ENCODE results near the gene ZNF574.

Gene ZNF574

GRCh38 chr19:42068361-42068755, 7.6 kb upstream of the ZNF574 start:
- no peak overlapping the region for H3K4me3 ChIP-seq (ENCODE audit: low read length)
- TF ChIP-seq ZNF274 (IDR thresholded peaks at IDR 0.05; ENCODE audit: low read depth, low read length), result no peak

- no peak overlapping the region for H3K4me3 ChIP-seq (ENCODE audit: low read length)
- TF ChIP-seq ZNF274 (IDR thresholded peaks at IDR 0.05; ENCODE audit: low read depth, low read length), result no peak
Measured at GRCh38 chr19:42068756-42069571, 7.0 kb upstream of the ZNF574 start.

- no peak within 1 kb of the TSS for H3K4me3 ChIP-seq (ENCODE audit: low read length)
- TF ChIP-seq ZNF274 (IDR thresholded peaks at IDR 0.05; ENCODE audit: low read depth, low read length), result no peak
Measured at GRCh38 chr19:42069619-42070351, 6.2 kb upstream of the ZNF574 start, which contains the start of gene GRIK5. Gene GRIK5 (minus strand): TSS chr19:42070206. CDS start chr19:42065770, 4,436 bp downstream.

- no peak overlapping the region for H3K4me3 ChIP-seq (ENCODE audit: low read length)
- TF ChIP-seq ZNF274 (IDR thresholded peaks at IDR 0.05; ENCODE audit: low read depth, low read length), result no peak
Measured at GRCh38 chr19:42071247-42071646, 4.7 kb upstream of the ZNF574 start.

DNA sequence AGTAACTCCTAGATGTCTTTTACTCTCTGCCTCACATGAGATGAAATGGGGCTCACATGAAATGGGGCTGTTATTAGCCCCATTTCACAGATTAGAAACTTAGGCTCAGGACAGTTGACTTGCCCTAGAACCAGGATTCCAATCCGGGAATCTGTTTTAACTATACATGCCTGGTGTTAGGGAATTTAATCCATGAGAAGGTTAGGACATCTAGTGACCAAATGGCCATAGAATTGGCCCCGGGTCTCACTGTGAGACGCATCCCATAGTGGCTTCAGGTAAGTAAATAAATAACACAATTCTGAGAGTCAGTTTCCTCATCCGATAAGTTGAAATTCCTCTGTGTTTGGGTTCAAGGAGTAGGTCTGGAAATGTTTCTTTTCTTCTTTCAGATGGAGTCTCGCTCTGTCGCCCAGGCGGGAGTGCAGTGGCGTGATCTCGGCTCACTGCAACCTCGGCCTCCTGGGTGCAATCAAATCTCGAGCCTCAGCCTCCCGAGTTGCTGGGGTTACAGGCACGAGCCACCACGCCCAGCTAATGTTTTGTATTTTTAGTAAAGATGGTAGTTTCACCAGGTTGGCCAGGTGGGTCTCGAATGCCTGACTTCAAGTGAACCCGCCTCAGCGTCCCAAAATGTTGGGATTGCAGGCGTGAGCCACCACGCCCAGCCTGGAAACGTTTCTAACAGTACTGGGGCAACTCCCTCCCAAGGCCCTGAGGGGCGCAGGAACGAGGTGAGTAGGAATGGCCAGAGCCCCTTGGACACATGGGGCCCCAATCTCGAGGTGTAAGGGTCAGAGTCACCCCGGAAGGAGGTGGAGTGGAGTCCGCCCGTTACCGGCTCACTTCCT, 1.2 kb upstream of the ZNF574 start:
- peak overlapping the region; percentile 86 for H3K4me3 ChIP-seq (ENCODE audit: low read length)
- no peak for TF ChIP-seq ZNF274 (IDR thresholded peaks at IDR 0.05; ENCODE audit: low read depth, low read length)

DNA sequence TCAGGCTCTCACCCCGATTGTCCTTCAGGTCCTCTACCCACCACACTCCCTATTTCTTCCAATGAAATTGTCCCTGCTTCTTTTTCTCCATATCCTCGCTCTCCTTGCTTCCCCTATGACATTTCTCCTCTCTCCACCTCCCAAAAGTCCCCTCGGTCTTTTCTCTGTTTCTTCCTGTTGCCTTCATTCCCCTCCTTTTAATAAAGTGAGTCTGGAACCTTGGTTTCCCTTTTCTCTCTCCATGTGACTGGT, 676 bp upstream of the ZNF574 start:
- no peak for TF ChIP-seq ZNF274 (IDR thresholded peaks at IDR 0.05; ENCODE audit: low read depth, low read length)
- H3K4me3 ChIP-seq (ENCODE audit: low read length), result peak overlapping the region; percentile 86

GRCh38 chr19:42076380-42076944, 496 bp downstream of the ZNF574 start:
- no peak for TF ChIP-seq ZNF274 (IDR thresholded peaks at IDR 0.05; ENCODE audit: low read depth, low read length)
- peak overlapping the region; percentile 99 for H3K4me3 ChIP-seq (ENCODE audit: low read length)

DNA sequence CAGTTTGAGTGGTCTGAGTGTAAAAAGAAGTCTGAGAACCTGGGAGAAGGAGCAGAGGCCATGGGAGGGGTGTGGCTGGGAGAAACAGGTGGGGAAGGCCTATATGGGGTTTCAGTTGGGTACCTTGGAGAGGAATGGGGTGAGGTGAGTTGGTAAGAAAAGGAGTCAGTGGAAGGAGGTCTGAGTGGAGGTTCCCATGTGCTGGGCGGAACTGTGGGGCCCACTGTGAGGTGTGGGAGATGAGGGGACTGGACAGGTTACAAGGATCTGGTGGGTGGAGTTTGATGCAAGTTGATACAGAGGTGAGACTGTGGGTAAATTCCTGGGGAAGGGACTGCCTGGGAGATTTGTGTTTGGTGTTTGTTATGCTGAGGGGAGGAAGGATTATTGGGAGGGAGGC, 2.1 kb downstream of the ZNF574 start:
- peak overlapping the region; percentile 99; the same call in 1 of the 2 replicates for H3K4me3 ChIP-seq (ENCODE audit: low read length)
- TF ChIP-seq ZNF274 (IDR thresholded peaks at IDR 0.05; ENCODE audit: low read depth, low read length), result no peak

DNA sequence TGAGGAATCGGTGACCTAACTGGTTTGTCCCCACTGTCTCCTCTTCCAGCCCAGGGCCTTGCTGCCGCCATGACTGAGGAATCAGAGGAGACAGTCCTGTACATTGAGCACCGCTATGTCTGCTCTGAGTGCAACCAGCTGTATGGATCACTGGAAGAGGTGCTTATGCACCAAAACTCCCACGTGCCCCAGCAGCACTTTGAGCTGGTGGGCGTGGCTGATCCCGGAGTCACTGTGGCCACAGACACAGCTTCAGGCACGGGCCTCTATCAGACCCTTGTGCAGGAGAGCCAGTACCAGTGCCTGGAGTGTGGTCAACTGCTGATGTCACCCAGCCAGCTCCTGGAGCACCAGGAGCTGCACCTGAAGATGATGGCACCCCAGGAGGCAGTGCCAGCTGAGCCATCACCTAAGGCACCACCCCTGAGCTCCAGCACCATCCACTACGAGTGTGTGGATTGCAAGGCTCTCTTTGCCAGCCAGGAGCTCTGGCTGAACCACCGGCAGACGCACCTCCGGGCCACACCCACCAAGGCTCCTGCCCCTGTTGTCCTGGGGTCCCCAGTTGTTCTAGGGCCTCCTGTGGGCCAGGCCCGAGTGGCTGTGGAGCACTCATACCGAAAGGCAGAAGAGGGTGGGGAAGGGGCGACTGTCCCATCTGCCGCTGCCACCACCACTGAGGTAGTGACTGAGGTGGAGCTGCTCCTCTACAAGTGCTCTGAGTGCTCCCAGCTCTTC, 2.7 kb downstream of the ZNF574 start:
- H3K4me3 ChIP-seq (ENCODE audit: low read length), result no peak overlapping the region
- no peak for TF ChIP-seq ZNF274 (IDR thresholded peaks at IDR 0.05; ENCODE audit: low read depth, low read length)

- TF ChIP-seq ZNF274 (IDR thresholded peaks at IDR 0.05; ENCODE audit: low read depth, low read length), result no peak
- H3K4me3 ChIP-seq (ENCODE audit: low read length), result no peak overlapping the region
Measured at GRCh38 chr19:42079276-42079669, 3.3 kb downstream of the ZNF574 start.

- no peak for TF ChIP-seq ZNF274 (IDR thresholded peaks at IDR 0.05; ENCODE audit: low read depth, low read length)
- no peak overlapping the region for H3K4me3 ChIP-seq (ENCODE audit: low read length)
Measured at GRCh38 chr19:42079886-42080763, 4.2 kb downstream of the ZNF574 start.

DNA sequence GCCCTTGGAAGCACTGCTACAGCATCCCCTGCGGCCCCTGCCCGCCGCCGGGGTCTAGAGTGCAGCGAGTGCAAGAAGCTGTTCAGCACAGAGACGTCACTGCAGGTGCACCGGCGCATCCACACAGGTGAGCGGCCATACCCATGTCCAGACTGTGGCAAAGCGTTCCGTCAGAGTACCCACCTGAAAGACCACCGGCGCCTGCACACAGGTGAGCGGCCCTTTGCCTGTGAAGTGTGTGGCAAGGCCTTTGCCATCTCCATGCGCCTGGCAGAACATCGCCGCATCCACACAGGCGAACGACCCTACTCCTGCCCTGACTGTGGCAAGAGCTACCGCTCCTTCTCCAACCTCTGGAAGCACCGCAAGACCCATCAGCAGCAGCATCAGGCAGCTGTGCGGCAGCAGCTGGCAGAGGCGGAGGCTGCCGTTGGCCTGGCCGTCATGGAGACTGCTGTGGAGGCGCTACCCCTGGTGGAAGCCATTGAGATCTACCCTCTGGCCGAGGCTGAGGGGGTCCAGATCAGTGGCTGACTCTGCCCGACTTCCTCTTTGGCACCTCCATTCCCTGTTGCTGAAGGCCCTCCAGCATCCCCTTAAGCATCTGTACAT, 4.9 kb downstream of the ZNF574 start:
- H3K4me3 ChIP-seq (ENCODE audit: low read length), result no peak overlapping the region
- TF ChIP-seq ZNF274 (IDR thresholded peaks at IDR 0.05; ENCODE audit: low read depth, low read length), result no peak

Data from GM08714 (cell line).